HEK293 (cell line): ENCODE data around the gene NELL1.

Experiments
- CTCF ChIA-PET: fragments of 350-600 bp; formaldehyde crosslinking; extraction: SDS; loops from one replicate; lab custom pipeline; 2021; ENCODE audit warnings: antibody characterized with exemption; lab: Yijun Ruan, JAX
- POLR2A ChIA-PET: fragments of 300-600 bp; formaldehyde crosslinking; extraction: SDS; loops from one replicate; lab custom pipeline; 2020; ENCODE audit warnings: antibody characterized with exemption, inconsistent platforms; lab: Yijun Ruan, JAX
- H3K27ac ChIP-seq: fragments of 200-500 bp; sonication (Bioruptor generic); 2 replicates; pipeline ENCODE4 v1.5.1; 2014; ENCODE audit warnings: low read depth, low read length, control low read depth, inconsistent platforms; ENCODE audit errors: extremely low read depth
- H3K36me3 ChIP-seq, 2 experiments: fragments of 200-500 bp in 1 of 2; sonication (Bioruptor generic) in 1 of 2; 1 replicate in 1 of 2; 2 replicates in 1 of 2; pipeline ENCODE4 v1.5.1; 2014 to 2017; ENCODE audit warnings: inconsistent platforms in 2 of 2, low read length in 2 of 2; ENCODE audit not compliant: control insufficient read depth in 2 of 2, insufficient read depth in 1 of 2
- H3K4me1 ChIP-seq: fragments of 200-500 bp; sonication (Bioruptor generic); 2 replicates; pipeline ENCODE4 v1.5.1; 2014; ENCODE audit warnings: mild to moderate bottlenecking, low read length, inconsistent platforms; ENCODE audit not compliant: control insufficient read depth, insufficient read depth
- H3K4me3 ChIP-seq: 2 replicates; pipeline ENCODE4 v1.5.1; 2011; ENCODE audit warnings: low read depth, mild to moderate bottlenecking, control low read depth, low read length, moderate library complexity
- H3K9me3 ChIP-seq: fragments of 200-500 bp; sonication (Bioruptor generic); 2 replicates; pipeline ENCODE4 v1.5.1; 2014; ENCODE audit warnings: low read depth, low read length, inconsistent platforms; ENCODE audit not compliant: control insufficient read depth, insufficient read depth
- CTCF ChIP-seq: fragments of 450-650 bp; formaldehyde crosslinking; IDR thresholded peaks from 2 replicates; pipeline ENCODE4 v1.5.1; 2016; ENCODE audit warnings: missing biosample characterization, missing genetic modification characterization
- FEZF1 ChIP-seq: fragments of 450-650 bp; formaldehyde crosslinking; IDR thresholded peaks from 2 replicates; pipeline ENCODE4 v1.5.1; 2016; ENCODE audit warnings: missing biosample characterization, missing genetic modification characterization
- GLI4 ChIP-seq: fragments of 450-650 bp; formaldehyde crosslinking; IDR thresholded peaks from 2 replicates; pipeline ENCODE4 v1.5.1; 2016; ENCODE audit warnings: missing biosample characterization, missing genetic modification characterization
- KLF16 ChIP-seq: fragments of 450-650 bp; formaldehyde crosslinking; IDR thresholded peaks from 2 replicates; pipeline ENCODE4 v1.5.1; 2017; ENCODE audit warnings: missing biosample characterization, missing genetic modification characterization
- PRDM2 ChIP-seq: fragments of 450-650 bp; formaldehyde crosslinking; IDR thresholded peaks from 2 replicates; pipeline ENCODE4 v1.5.1; 2016; ENCODE audit warnings: missing biosample characterization, missing genetic modification characterization, borderline replicate concordance
- ZBTB1 ChIP-seq: fragments of 450-650 bp; formaldehyde crosslinking; IDR thresholded peaks from 2 replicates; pipeline ENCODE4 v1.5.1; 2016; ENCODE audit warnings: missing biosample characterization, missing genetic modification characterization
- ZNF132 ChIP-seq: fragments of 450-650 bp; formaldehyde crosslinking; IDR thresholded peaks from 2 replicates; pipeline ENCODE4 v1.5.1; 2017; ENCODE audit warnings: missing biosample characterization, missing genetic modification characterization, borderline replicate concordance
- ZNF16 ChIP-seq: fragments of 450-650 bp; formaldehyde crosslinking; IDR thresholded peaks from 2 replicates; pipeline ENCODE4 v1.5.1; 2016; ENCODE audit warnings: low read depth, missing biosample characterization, missing genetic modification characterization
- ZNF174 ChIP-seq: fragments of 450-650 bp; formaldehyde crosslinking; IDR thresholded peaks from 2 replicates; pipeline ENCODE4 v1.5.0; 2017; ENCODE audit warnings: missing biosample characterization, mild to moderate bottlenecking, missing genetic modification characterization
- ZNF280C ChIP-seq: fragments of 450-650 bp; formaldehyde crosslinking; IDR thresholded peaks from 2 replicates; pipeline ENCODE4 v1.5.1; 2016; ENCODE audit warnings: missing biosample characterization, missing genetic modification characterization
- ZNF280D ChIP-seq: fragments of 450-650 bp; formaldehyde crosslinking; IDR thresholded peaks from 2 replicates; pipeline ENCODE4 v1.5.1; 2016; ENCODE audit warnings: missing biosample characterization, missing genetic modification characterization
- ZNF302 ChIP-seq: fragments of 450-650 bp; formaldehyde crosslinking; IDR thresholded peaks from 2 replicates; pipeline ENCODE4 v1.5.1; 2016; ENCODE audit warnings: missing biosample characterization, missing genetic modification characterization, low read depth
- ZNF335 ChIP-seq: fragments of 450-650 bp; formaldehyde crosslinking; conservative IDR thresholded peaks from 2 replicates; pipeline ENCODE4 v1.5.1; 2016; ENCODE audit warnings: missing biosample characterization, missing genetic modification characterization
- ZNF394 ChIP-seq: fragments of 450-650 bp; formaldehyde crosslinking; IDR thresholded peaks from 2 replicates; pipeline ENCODE4 v1.5.1; 2016; ENCODE audit warnings: missing biosample characterization, missing genetic modification characterization, mild to moderate bottlenecking, moderate library complexity, borderline replicate concordance
- ZNF513 ChIP-seq: fragments of 450-650 bp; IDR thresholded peaks from 2 replicates; pipeline ENCODE4 v1.5.1; 2018; ENCODE audit warnings: missing biosample characterization, missing genetic modification characterization
- ZNF514 ChIP-seq: fragments of 450-650 bp; formaldehyde crosslinking; IDR thresholded peaks from 2 replicates; pipeline ENCODE4 v1.5.1; 2016; ENCODE audit warnings: missing biosample characterization, missing genetic modification characterization
- ZNF530 ChIP-seq: fragments of 450-650 bp; formaldehyde crosslinking; IDR thresholded peaks from 2 replicates; pipeline ENCODE4 v1.5.1; 2016; ENCODE audit warnings: low read depth, missing biosample characterization, missing genetic modification characterization
- ZNF571 ChIP-seq: fragments of 450-650 bp; formaldehyde crosslinking; IDR thresholded peaks from 2 replicates; pipeline ENCODE4 v1.5.0; 2017; ENCODE audit warnings: missing biosample characterization, missing genetic modification characterization
- ZNF701 ChIP-seq: fragments of 450-650 bp; formaldehyde crosslinking; IDR thresholded peaks from 2 replicates; pipeline ENCODE4 v1.5.1; 2016; ENCODE audit warnings: missing biosample characterization, missing genetic modification characterization
- ZNF747 ChIP-seq: fragments of 450-650 bp; formaldehyde crosslinking; IDR thresholded peaks from 2 replicates; pipeline ENCODE4 v1.5.1; 2016; ENCODE audit warnings: missing biosample characterization, missing genetic modification characterization

Gene NELL1

GRCh38 chr11:21225860-21226259 lies 556.5 kb downstream of the NELL1 start (continued):
- TF ChIP-seq ZNF302 (tag by site-specific recombination) (no peak), ZNF280C (tag by site-specific recombination) (no peak), ZNF514 (tag by site-specific recombination) (no peak), ZNF701 (no peak), ZNF747 (tag by site-specific recombination) (no peak)
- TF ChIP-seq, all 188 proteins: peak for 0

- no peak overlapping the region for H3K4me3 ChIP-seq
- CTCF ChIA-PET: no interaction called here
- no peak overlapping the region for H3K27ac ChIP-seq
- H3K36me3 ChIP-seq: no peaks in the 10 kb centered on the region
- no peaks in the 10 kb centered on the region for H3K9me3 ChIP-seq
- H3K4me1 ChIP-seq: no peaks in the 10 kb centered on the region
- POLR2A ChIA-PET: no interaction called here
- TF ChIP-seq PRDM2 (tag by site-specific recombination): no peak
- TF ChIP-seq CTCF (tag by site-specific recombination): no peak
- TF ChIP-seq ZBTB1: no peak
- TF ChIP-seq GLI4 (tag by site-specific recombination): no peak
- no peak for TF ChIP-seq ZNF335 (tag by site-specific recombination)
- TF ChIP-seq ZNF302 (tag by site-specific recombination): no peak
- no peak for TF ChIP-seq ZNF16
- no peak for TF ChIP-seq ZNF513 (tag by site-specific recombination)
- TF ChIP-seq ZNF132 (tag by site-specific recombination): no peak
- no peak for TF ChIP-seq ZNF571
- no peak for TF ChIP-seq ZNF530 (tag by site-specific recombination)
- no peak for TF ChIP-seq ZNF394 (tag by site-specific recombination)
- TF ChIP-seq ZNF174: no peak
- no peak for TF ChIP-seq ZNF280D (tag by site-specific recombination)
- TF ChIP-seq ZNF280C (tag by site-specific recombination): no peak
- no peak for TF ChIP-seq FEZF1 (tag by site-specific recombination)
- TF ChIP-seq KLF16 (tag by site-specific recombination): no peak
These were observed 559.8 kb downstream of the NELL1 start for GRCh38 chr11:21229224-21229623.
